ENCODE data around the gene KRTAP1-1. TPM values are rescaled to one million over a fixed set of nuclear protein-coding genes. Genes with fewer than 3 reads are reported as not detected.
"Not testable (repeated sequence)": the region's sequence is repeated elsewhere in the genome, so short reads cannot be mapped to it uniquely, and the experiment has no call there.

The KRTAP1-1 gene
- total and polyA plus RNA-seq, 3 donors from 2014 or later: not detected

DNA sequence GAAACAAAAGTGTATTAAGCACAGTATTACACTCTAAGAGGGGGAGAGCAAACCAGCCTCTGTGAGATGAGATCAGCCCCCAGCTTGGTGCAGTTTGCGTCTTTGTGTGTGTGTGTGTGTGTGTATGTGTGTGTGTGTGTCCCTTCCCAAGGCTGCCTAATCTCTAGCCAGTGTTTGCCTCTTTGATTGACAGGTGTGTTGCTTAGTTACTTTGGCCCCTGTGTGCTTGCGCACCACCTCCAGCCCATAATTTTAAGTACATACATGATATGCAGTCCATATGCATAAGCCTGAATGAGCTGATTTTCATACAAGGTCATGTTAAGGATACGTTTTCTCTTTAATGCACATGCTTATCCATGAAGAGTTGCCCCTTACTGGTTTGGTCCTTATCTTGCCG lies 39.5 kb downstream of the KRTAP1-1 start:
- 80 to 84% methylated on average over 4 of the region's 4 CpGs for WGBS, 2 donors
- Histone ChIP-seq H3K36me3 (ENCODE audit: low read depth, missing control alignments) (no peaks in the 10 kb centered on the region), H3K9me3 (no peaks in the 10 kb centered on the region), H3K4me3 (no peak overlapping the region), H3K27me3 (no peaks in the 10 kb centered on the region), H3K4me1 (no peaks in the 10 kb centered on the region), H3K27ac (no peak overlapping the region)
- intact Hi-C loops (cut with DNase I; ENCODE audit: low total_unique reads): no loop called here
- TF ChIP-seq, protein P1, sequence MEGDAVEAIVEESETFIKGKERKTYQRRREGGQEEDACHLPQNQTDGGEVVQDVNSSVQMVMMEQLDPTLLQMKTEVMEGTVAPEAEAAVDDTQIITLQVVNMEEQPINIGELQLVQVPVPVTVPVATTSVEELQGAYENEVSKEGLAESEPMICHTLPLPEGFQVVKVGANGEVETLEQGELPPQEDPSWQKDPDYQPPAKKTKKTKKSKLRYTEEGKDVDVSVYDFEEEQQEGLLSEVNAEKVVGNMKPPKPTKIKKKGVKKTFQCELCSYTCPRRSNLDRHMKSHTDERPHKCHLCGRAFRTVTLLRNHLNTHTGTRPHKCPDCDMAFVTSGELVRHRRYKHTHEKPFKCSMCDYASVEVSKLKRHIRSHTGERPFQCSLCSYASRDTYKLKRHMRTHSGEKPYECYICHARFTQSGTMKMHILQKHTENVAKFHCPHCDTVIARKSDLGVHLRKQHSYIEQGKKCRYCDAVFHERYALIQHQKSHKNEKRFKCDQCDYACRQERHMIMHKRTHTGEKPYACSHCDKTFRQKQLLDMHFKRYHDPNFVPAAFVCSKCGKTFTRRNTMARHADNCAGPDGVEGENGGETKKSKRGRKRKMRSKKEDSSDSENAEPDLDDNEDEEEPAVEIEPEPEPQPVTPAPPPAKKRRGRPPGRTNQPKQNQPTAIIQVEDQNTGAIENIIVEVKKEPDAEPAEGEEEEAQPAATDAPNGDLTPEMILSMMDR (IDR thresholded peaks at IDR 0.05): no peak
- no peak for DNase-seq

GRCh38 chr17:40999563-40999962 lies 41.7 kb downstream of the KRTAP1-1 start, which contains the start of gene KRTAP3-2:
TSS of gene KRTAP3-2 (minus strand) at chr17:40999906. CDS start at chr17:40999853, 53 bp downstream.
- DNase-seq; H3K4me3 ChIP-seq; H3K27me3 ChIP-seq; H3K27ac ChIP-seq; H3K9me3 ChIP-seq; H3K4me1 ChIP-seq; H3K36me3 ChIP-seq (ENCODE audit: low read depth, missing control alignments); intact Hi-C loops (cut with DNase I; ENCODE audit: low total_unique reads): not testable (repeated sequence)
- WGBS, 2 donors: 91 to 94% methylated on average over 6 of the region's 6 CpGs

GRCh38 chr17:40997361-40997760 lies 43.9 kb downstream of the KRTAP1-1 start:
- TF ChIP-seq, protein P1 (IDR thresholded peaks at IDR 0.05): no peak
- no peak for TF ChIP-seq POLR2A (IDR thresholded peaks at IDR 0.05)

GRCh38 chr17:40996829-40997228 lies 44.4 kb downstream of the KRTAP1-1 start:
- intact Hi-C loops (cut with DNase I; ENCODE audit: low total_unique reads): no loop called here
- Histone ChIP-seq H3K27ac (no peak overlapping the region), H3K36me3 (ENCODE audit: low read depth, missing control alignments) (no peaks in the 10 kb centered on the region), H3K4me3 (no peak overlapping the region), H3K4me1 (no peaks in the 10 kb centered on the region), H3K9me3 (no peaks in the 10 kb centered on the region), H3K27me3 (no peaks in the 10 kb centered on the region)
- TF ChIP-seq, protein P1 (IDR thresholded peaks at IDR 0.05): no peak
- TF ChIP-seq POLR2A (IDR thresholded peaks at IDR 0.05): no peak
- 84% methylated on average over 4 of the region's 4 CpGs for WGBS, 2 donors
- DNase-seq: no peak

More at GRCh38 chr17:40997361-40997760, 43.9 kb downstream of the KRTAP1-1 start:
- intact Hi-C loops (cut with DNase I; ENCODE audit: low total_unique reads): no loop called here
- Histone ChIP-seq H3K4me1 (no peaks in the 10 kb centered on the region), H3K27ac (no peak overlapping the region), H3K36me3 (ENCODE audit: low read depth, missing control alignments) (no peaks in the 10 kb centered on the region), H3K27me3 (no peaks in the 10 kb centered on the region), H3K4me3 (no peak overlapping the region), H3K9me3 (no peaks in the 10 kb centered on the region)
- no peak for DNase-seq
- 54 to 75% methylated on average over 2 of the region's 2 CpGs for WGBS, 2 donors

DNA sequence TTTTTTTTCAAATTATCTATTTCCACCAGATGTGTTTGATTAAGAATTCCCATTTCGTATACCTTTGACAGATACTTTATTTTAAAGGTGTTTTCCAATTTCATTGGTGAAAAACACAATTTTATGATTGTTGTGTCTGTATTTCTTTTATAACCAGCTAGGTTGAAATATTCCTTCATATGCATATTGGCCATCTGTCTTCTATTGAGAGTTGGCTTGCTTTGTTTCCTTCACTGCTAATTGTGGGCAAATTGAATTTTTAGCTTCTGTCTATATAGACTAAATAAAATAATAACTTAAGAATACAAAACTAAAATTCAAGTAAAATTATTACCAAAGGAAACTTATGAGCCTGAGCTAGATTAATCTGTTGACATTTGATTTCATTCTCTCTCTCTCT lies 46.1 kb downstream of the KRTAP1-1 start:
- H3K4me3 ChIP-seq: no peak overlapping the region
- TF ChIP-seq, protein P1 (IDR thresholded peaks at IDR 0.05): no peak
- TF ChIP-seq POLR2A (IDR thresholded peaks at IDR 0.05): no peak
- H3K9me3 ChIP-seq: no peaks in the 10 kb centered on the region
- no peak overlapping the region for H3K27ac ChIP-seq
- H3K4me1 ChIP-seq: no peaks in the 10 kb centered on the region
- DNase-seq: no peak
- 74 to 90% methylated on average over 1 of the region's 1 CpG for WGBS, 2 donors
- no peaks in the 10 kb centered on the region for H3K27me3 ChIP-seq
- no peaks in the 10 kb centered on the region for H3K36me3 ChIP-seq (ENCODE audit: low read depth, missing control alignments)
- intact Hi-C loops (cut with DNase I; ENCODE audit: low total_unique reads): no loop called here

Data from testis (tissue), 3 donors.